WERI-Rb-1 (cell line): ENCODE results near the gene NOBOX.
"Not testable (repeated sequence)": the region's sequence is repeated elsewhere in the genome, so short reads cannot be mapped to it uniquely, and the experiment has no call there.

Experiments
- DNase-seq: peaks from one replicate; pipeline ENCODE4 v3.0.0-alpha.2; 2020
- H3K27ac ChIP-seq: fragments of 250-450 bp; sonication (Bioruptor Pico); 2 replicates; pipeline ENCODE4 v1.5.1; 2020; ENCODE audit warnings: mild to moderate bottlenecking, moderate library complexity
- H3K27me3 ChIP-seq: fragments of 250-450 bp; sonication (Bioruptor Pico); 2 replicates; pipeline ENCODE4 v1.5.1; 2021; ENCODE audit warnings: mild to moderate bottlenecking, low read depth, moderate library complexity; ENCODE audit not compliant: insufficient read depth, severe bottlenecking
- H3K36me3 ChIP-seq: fragments of 250-450 bp; sonication (Bioruptor Pico); 2 replicates; pipeline ENCODE4 v1.5.1; 2020; ENCODE audit warnings: mild to moderate bottlenecking, moderate library complexity
- H3K4me3 ChIP-seq: 2 replicates; pipeline ENCODE4 v1.5.1; 2011; ENCODE audit warnings: low read depth, mild to moderate bottlenecking, control low read depth, low read length
- H3K9me3 ChIP-seq: fragments of 250-450 bp; sonication (Bioruptor Pico); 2 replicates; pipeline ENCODE4 v1.5.1; 2021; ENCODE audit warnings: mild to moderate bottlenecking, moderate library complexity; ENCODE audit not compliant: severe bottlenecking
- TF ChIP-seq, protein P1 (sequence below): IDR thresholded peaks from 2 replicates; pipeline ENCODE4 v1.5.1; 2011; ENCODE audit warnings: low read depth, mild to moderate bottlenecking, control low read depth, inconsistent platforms, low read length

The NOBOX gene

DNA sequence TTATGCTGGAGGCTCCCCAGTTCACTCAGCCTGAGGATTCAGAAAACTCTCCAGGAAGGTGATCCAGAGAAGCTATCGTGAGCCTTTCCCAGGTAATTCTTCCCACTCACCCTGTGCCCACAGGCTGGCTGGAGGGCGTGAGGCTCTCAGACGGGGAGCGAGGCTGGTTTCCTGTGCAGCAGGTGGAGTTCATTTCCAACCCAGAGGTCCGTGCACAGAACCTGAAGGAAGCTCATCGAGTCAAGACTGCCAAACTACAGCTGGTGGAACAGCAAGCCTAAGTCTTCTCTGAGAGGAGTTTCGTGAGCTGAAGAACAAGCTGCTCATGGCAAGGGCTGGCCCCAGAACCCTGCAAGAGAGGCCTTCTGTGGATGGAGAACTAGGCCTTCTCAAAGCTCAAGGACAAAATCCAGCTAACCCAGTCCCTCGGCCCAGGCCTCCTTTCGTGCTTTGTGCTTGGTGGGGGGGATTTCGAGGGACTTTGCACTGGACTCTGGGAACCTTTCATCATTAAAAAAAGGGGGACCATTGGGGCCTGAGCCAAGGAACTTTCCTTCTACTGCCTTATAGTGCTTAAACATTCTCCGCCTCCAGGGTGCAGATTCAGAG is 23.6 kb downstream of the NOBOX start:
- H3K4me3 ChIP-seq, result no peak overlapping the region
- H3K9me3 ChIP-seq, result no peaks in the 10 kb centered on the region
- DNase-seq, result no peak
- no peaks in the 10 kb centered on the region for H3K27me3 ChIP-seq
- no peaks in the 10 kb centered on the region for H3K36me3 ChIP-seq
- no peak overlapping the region for H3K27ac ChIP-seq
- TF ChIP-seq, protein P1, sequence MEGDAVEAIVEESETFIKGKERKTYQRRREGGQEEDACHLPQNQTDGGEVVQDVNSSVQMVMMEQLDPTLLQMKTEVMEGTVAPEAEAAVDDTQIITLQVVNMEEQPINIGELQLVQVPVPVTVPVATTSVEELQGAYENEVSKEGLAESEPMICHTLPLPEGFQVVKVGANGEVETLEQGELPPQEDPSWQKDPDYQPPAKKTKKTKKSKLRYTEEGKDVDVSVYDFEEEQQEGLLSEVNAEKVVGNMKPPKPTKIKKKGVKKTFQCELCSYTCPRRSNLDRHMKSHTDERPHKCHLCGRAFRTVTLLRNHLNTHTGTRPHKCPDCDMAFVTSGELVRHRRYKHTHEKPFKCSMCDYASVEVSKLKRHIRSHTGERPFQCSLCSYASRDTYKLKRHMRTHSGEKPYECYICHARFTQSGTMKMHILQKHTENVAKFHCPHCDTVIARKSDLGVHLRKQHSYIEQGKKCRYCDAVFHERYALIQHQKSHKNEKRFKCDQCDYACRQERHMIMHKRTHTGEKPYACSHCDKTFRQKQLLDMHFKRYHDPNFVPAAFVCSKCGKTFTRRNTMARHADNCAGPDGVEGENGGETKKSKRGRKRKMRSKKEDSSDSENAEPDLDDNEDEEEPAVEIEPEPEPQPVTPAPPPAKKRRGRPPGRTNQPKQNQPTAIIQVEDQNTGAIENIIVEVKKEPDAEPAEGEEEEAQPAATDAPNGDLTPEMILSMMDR, result no peak

- no peak for DNase-seq
Observed at GRCh38 chr7:144378651-144379050, 24.8 kb downstream of the NOBOX start.

DNA sequence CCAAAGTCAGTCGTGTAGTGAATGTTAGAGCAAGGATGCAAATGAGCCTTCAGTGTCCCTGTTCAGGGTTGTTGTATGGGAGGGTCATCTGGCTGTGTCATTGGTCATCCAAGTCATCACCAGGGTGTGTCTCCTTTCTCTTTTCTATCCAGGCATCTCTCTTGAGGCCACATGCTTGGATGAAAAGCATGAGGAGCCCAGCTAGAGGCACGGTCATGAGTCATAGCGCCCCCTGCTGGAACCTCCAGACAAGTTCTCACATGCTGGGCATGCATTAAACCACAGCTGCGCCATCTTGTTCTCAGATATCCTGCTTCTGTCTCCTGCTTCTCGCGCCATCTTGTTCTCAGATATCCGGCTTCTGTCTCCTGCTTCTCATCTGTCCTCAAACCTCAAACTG is 34.3 kb downstream of the NOBOX start:
- not testable (repeated sequence) for H3K9me3 ChIP-seq, H3K27me3 ChIP-seq, H3K27ac ChIP-seq, DNase-seq, H3K4me3 ChIP-seq, H3K36me3 ChIP-seq

More at GRCh38 chr7:144378651-144379050, 24.8 kb downstream of the NOBOX start:
- Histone ChIP-seq H3K27ac (no peak overlapping the region), H3K27me3 (no peaks in the 10 kb centered on the region), H3K4me3 (no peak overlapping the region), H3K36me3 (no peaks in the 10 kb centered on the region), H3K9me3 (no peaks in the 10 kb centered on the region)
- TF ChIP-seq, protein P1, result no peak

DNA sequence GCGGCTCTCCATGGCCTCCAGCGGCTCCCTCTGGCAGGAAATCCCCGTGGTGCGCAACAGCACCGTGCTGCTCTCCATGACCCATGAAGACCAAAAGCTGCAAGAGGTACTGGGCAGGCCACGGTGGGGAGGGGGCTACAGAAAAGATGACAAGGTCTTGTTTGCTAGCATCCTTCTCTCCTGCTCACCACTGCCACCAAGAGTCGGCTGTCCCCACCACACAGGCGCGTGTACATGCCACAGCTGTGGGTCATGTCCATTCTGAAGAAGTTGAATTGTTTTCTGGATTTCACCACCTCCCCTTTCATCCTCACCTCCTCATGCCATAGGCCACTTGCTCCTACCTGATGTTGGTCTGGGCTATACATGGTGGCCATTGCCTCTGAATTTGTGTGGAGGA is 36.2 kb downstream of the NOBOX start:
- DNase-seq, H3K36me3 ChIP-seq, H3K27me3 ChIP-seq, H3K4me3 ChIP-seq, H3K27ac ChIP-seq, H3K9me3 ChIP-seq: not testable (repeated sequence)

DNA sequence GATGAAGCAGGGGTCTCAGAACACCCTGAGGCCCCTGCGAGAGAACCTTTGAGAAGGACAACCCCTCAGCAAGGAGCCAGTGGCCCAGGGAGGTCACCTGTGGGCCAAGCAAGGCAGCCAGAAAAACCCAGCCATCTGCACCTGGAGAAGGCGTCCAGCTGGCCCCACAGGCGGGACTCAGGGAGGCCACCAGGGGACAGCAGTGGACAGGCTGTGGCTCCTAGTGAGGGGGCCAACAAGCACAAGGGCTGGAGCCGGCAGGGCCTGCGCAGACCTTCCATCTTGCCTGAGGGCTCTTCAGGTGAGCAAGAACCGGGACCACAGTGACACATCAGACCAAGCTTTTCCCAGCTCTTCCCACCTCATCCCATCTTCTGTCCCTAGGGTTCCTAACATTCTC is 38.0 kb downstream of the NOBOX start:
- not testable (repeated sequence) for H3K27ac ChIP-seq, H3K4me3 ChIP-seq, H3K27me3 ChIP-seq, H3K9me3 ChIP-seq, H3K36me3 ChIP-seq, DNase-seq

- not testable (repeated sequence) for DNase-seq, H3K36me3 ChIP-seq, H3K27ac ChIP-seq, H3K4me3 ChIP-seq, H3K9me3 ChIP-seq, H3K27me3 ChIP-seq
Observed at GRCh38 chr7:144362061-144362460, 41.4 kb downstream of the NOBOX start.

DNA sequence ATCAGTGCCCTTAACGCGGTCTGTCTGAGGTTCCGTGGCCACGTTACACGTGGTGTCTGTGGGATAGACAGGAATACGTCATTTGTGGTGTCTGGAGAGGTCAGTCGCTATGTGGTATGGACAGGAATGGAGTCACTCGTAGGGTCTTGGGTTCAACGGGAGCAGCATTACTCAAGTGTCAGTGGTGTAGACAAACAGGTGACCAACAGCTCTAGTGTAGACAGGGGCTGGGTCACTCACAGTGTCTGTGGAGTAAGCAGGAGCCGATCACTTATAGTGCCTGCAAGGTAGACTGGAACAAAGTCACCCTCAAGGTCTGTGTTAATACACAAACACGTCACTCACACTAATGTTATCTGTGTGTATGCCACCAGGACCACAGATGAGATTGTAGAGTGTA is 46.6 kb downstream of the NOBOX start:
- H3K36me3 ChIP-seq, DNase-seq: not testable (repeated sequence)

GRCh38 chr7:144356185-144356584 is 47.3 kb downstream of the NOBOX start:
- H3K36me3 ChIP-seq, H3K4me3 ChIP-seq, H3K9me3 ChIP-seq, DNase-seq, H3K27ac ChIP-seq, H3K27me3 ChIP-seq: not testable (repeated sequence)

More for the DNA sequence above, 46.6 kb downstream of the NOBOX start:
- not testable (repeated sequence) for H3K9me3 ChIP-seq, H3K27ac ChIP-seq, H3K4me3 ChIP-seq, H3K27me3 ChIP-seq

- not testable (repeated sequence) for H3K9me3 ChIP-seq, H3K27me3 ChIP-seq, H3K27ac ChIP-seq, H3K4me3 ChIP-seq, DNase-seq, H3K36me3 ChIP-seq
Observed at GRCh38 chr7:144355176-144355822, 48.2 kb downstream of the NOBOX start, which contains the start of gene ARHGEF5. Gene ARHGEF5 (plus strand): TSS chr7:144355402. CDS start chr7:144362670, 7,268 bp downstream.

- H3K4me3 ChIP-seq, H3K9me3 ChIP-seq, H3K27me3 ChIP-seq, H3K36me3 ChIP-seq, DNase-seq, H3K27ac ChIP-seq: not testable (repeated sequence)
Observed at GRCh38 chr7:144351667-144352066, 51.8 kb downstream of the NOBOX start.

GRCh38 chr7:144348625-144349024 is 54.9 kb downstream of the NOBOX start:
- not testable (repeated sequence) for H3K27me3 ChIP-seq, H3K4me3 ChIP-seq, H3K36me3 ChIP-seq, H3K27ac ChIP-seq, H3K9me3 ChIP-seq, DNase-seq
